ENCODE data around the gene SHC3.

The SHC3 gene

GRCh38 chr9:89048616-89049015 is 130.0 kb downstream of the SHC3 start:
- DNase-seq, result no peak

- no peak for DNase-seq
Measured at GRCh38 chr9:89047667-89048066, 131.0 kb downstream of the SHC3 start.

GRCh38 chr9:89046832-89047231 is 131.8 kb downstream of the SHC3 start:
- DNase-seq, result no peak

- DNase-seq, result no peak
Measured at GRCh38 chr9:89044881-89045280, 133.7 kb downstream of the SHC3 start.

- DNase-seq, result no peak
Measured at GRCh38 chr9:89044104-89044503, 134.5 kb downstream of the SHC3 start.

- no peak for DNase-seq
Measured at GRCh38 chr9:89042984-89043383, 135.6 kb downstream of the SHC3 start.

GRCh38 chr9:89039664-89040063 is 139.0 kb downstream of the SHC3 start:
- no peak for DNase-seq

GRCh38 chr9:89039104-89039465 is 139.5 kb downstream of the SHC3 start:
- DNase-seq, result no peak

GRCh38 chr9:89038382-89039103 is 140.1 kb downstream of the SHC3 start:
- no peak for DNase-seq

GRCh38 chr9:89037891-89038290 is 140.7 kb downstream of the SHC3 start:
- DNase-seq, result no peak

GRCh38 chr9:89037346-89037745 is 141.3 kb downstream of the SHC3 start:
- DNase-seq, result no peak

GRCh38 chr9:89036891-89037290 is 141.7 kb downstream of the SHC3 start:
- no peak for DNase-seq

- no peak for DNase-seq
Measured at GRCh38 chr9:89036383-89036782, 142.2 kb downstream of the SHC3 start.

GRCh38 chr9:89032661-89033060 is 146.0 kb downstream of the SHC3 start:
- DNase-seq, result no peak

- DNase-seq, result no peak
Measured at GRCh38 chr9:89032173-89032572, 146.4 kb downstream of the SHC3 start.

- DNase-seq, result no peak
Measured at GRCh38 chr9:89029788-89030187, 148.8 kb downstream of the SHC3 start.

- DNase-seq, result no peak
Measured at GRCh38 chr9:89026876-89027275, 151.7 kb downstream of the SHC3 start.

GRCh38 chr9:89025553-89025952 is 153.1 kb downstream of the SHC3 start:
- DNase-seq, result no peak

GRCh38 chr9:89024727-89025126 is 153.9 kb downstream of the SHC3 start:
- DNase-seq, result no peak

GRCh38 chr9:89023740-89024139 is 154.9 kb downstream of the SHC3 start:
- no peak for DNase-seq

GRCh38 chr9:89022902-89023301 is 155.7 kb downstream of the SHC3 start:
- DNase-seq, result no peak

GRCh38 chr9:89022001-89022759 is 156.4 kb downstream of the SHC3 start:
- DNase-seq, result no peak

GRCh38 chr9:89021154-89021803 is 157.3 kb downstream of the SHC3 start:
- DNase-seq, result no peak

GRCh38 chr9:89020754-89021153 is 157.9 kb downstream of the SHC3 start:
- no peak for DNase-seq

Measured in DMS 273 treated with DMSO at 0.1 percent for 48 hours (cell line).